T-helper 22 cell (primary cell): ENCODE data around the gene SYNJ2.

Experiments used
- DNase-seq: peaks from one replicate; pipeline ENCODE4 v3.0.0-alpha.2; 2020; ENCODE audit warnings: low read depth

Gene SYNJ2

GRCh38 chr6:158077676-158078075 is 96.0 kb downstream of the SYNJ2 start:
- DNase-seq = no peak

DNA sequence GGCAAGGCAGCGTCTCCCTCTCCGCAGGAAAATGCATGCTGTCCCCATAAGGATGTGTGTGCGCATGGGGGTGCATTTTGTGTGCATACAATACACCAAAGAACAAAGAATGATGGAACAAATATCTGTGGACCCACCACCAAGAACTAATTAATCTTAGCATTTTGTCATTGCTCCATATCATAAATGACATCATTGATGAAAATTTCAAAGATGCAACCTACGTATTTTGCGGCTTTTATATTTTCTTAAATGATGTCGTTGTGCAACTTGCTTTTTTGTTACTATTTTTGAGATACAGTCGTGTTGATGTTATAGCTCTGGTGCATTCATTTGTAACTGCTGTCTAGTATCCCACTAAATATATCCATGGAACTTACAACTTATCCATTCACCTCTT is 96.7 kb downstream of the SYNJ2 start:
- DNase-seq = no peak

- no peak for DNase-seq
Measured at GRCh38 chr6:158080849-158081656, 99.4 kb downstream of the SYNJ2 start.

DNA sequence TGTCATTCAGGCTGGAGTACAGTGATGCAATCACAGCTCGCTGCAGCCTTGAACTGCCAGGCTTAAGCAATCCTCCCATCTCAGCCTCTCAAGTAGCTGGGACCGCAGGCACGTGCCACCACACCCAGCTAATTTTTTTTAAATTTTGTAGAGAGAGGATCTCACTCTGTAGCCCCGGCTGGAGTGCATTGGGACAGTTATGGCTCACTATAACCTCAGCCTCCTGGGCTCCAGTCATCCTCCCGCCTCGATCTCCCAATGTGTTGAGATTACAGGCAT is 99.9 kb downstream of the SYNJ2 start:
- DNase-seq = no peak

DNA sequence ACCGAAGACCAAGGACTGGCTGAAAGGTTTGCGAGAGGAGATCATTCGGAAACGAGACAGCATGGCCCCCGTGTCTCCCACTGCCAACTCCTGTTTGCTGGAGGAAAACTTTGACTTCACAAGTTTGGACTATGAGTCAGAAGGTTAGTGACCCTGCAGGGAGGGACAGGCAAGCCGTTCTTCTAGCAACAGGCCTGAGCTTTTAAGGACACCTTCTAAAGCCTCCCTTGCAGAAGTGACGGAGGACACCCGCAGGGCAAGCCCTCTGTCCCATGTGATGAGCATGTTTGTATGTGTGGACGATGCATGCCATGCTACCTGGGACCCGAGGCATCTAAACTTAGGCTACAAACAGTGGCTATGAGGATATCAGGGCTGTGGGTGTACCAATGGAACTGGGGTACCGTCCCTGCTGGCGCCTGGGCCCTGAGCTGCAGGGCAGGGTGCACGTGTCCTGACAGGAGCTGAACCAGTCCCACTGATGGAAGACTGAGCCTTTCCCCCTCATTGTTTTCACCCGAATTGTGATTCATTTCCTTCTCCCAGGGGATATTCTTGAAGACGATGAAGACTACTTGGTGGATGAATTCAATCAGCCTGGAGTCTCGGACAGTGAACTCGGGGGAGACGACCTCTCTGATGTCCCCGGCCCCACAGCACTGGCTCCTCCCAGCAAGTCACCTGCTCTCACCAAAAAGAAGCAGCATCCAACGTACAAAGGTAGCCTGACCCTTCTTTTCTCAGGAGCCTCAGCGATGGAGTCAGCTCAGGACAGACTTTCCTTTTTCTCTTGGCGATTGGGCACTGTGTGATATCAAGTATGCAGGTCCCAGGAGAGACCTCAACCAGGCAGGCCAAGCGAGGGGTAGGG is 102.0 kb downstream of the SYNJ2 start:
- DNase-seq = no peak

DNA sequence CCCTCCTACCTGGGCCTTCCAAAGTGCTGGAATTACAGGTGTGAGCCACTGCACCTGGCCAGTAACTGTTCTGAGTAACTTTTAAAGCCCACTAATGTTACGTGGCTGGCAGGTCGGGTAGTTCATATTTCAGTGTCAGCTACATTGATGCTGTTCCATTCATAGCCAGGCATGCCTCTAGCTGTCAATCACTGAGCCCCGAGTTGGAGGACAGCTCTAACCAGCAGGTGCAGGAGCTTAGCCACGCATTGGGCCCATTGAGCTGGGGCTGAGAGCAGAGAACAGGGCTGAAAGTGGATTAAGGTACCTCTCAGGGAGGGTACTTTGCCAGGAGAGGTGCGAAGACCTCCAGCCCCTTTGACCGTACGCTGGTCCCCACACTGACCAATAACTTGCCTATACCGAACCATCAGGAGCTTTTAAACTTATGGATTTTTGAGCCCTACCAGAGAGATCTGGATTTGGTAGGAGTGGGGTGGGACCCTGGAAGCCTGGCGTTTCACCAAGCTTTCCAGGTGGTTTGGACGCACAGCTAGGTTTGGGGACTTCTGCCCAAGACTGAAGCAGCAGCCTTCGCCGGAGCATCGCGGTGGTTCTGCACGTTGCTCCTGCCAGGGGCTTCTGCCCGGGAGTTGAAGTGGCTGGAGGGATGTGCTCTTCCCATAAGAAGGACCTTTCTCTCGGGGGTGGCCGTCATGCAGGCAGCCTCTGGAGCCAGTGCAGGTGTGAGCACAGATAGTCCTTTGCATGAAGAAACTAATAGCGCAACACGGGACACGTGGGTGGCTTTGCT is 103.8 kb downstream of the SYNJ2 start:
- DNase-seq = no peak

- DNase-seq = no peak
Measured at GRCh38 chr6:158086054-158086503, 104.4 kb downstream of the SYNJ2 start.

DNA sequence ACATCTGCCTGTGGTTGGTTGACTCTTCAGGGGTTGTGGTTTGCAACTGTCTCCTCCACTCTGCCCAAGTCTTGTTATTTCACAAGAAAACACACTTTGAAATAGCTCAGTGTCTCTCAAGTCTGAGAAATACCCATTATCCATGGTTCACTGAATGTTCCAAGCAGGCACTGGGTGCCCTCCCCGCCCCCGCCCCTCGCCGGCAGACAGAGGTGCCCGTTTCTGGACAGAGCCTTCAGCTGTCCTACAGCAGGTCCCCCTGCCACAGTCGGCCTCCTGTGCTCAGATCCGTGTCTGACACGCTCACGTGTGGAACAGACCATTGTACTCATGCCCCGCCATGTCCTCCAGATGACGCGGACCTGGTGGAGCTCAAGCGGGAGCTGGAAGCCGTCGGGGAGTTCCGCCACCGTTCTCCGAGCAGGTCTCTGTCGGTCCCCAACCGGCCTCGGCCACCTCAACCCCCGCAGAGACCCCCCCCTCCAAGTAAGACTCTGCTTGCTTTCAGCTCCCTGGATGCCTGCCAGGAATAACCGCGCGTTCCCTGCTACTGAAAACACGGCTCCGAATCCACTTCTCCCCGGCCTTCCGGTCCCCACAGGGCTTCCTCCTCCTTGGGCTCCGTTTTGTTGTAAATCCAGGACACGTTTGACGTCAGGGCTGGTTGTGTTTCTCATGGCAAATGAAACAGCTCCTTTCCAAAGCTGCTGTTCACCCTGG is 105.0 kb downstream of the SYNJ2 start:
- DNase-seq = no peak

DNA sequence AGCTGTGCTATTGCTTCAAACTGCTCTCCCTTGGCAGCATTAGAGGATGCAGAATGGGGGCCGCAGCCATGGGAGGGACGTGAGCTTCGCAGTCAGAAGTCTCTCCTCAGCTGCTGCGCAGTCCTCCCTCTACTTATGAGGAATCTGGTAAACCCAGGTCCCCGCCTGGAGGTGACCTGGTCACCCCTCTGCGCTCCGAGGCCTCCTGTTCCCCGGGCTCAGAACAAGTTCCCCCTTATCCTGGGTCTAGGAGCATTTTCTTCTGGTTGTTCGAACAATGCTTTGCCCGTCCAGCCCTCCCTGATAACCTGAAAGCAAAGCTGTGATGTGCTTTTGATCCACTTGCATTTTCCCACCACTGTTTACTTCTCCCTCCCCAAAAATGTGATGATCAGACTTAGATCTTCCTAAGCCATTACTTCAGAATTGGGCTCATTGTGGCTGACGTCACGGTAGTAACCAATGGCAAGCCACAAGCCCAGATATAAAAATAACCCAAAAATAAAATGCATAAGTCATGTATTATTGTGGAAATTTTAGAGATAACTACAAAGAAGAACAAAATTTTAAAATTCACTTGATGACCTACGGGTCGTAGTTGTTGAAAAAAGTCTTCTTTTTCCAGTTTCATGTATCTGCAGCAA is 105.7 kb downstream of the SYNJ2 start:
- DNase-seq = no peak

DNA sequence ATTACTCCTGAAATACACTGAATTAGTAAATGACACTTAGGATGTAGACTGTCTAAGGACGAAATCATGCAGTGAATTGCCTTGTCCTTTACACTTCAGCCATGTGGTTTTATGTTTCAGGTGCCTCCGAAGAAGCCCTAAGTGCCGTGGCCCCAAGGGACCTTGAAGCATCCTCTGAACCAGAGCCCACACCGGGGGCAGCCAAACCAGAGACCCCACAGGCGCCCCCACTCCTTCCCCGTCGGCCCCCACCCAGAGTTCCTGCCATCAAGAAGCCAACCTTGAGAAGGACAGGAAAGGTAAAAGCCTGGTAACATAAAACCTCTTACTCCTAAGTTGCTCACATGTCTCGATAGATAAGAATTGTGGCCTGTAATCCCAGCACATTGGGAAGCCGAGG is 111.1 kb downstream of the SYNJ2 start:
- DNase-seq = no peak

DNA sequence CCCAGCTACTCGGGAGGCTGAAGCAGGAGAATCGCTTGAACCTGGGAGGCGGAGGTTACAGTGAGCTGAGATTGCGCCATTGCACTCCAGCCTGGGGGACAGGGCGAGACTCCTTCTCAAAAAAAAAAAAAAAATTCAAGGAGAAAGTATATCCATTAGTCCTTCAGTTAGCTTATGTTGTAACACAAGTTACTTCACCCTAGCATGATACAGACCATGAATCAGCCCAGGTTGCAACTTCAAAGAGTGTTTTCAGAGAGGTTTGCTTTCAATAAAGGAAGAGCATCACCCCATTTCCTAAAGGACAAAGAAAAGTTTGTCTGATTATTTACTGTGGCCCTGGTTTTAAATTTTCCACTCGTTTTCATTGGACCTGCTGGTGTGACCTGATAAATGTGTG is 113.4 kb downstream of the SYNJ2 start:
- DNase-seq = no peak

- no peak for DNase-seq
Measured at GRCh38 chr6:158095671-158096070, 114.0 kb downstream of the SYNJ2 start.

GRCh38 chr6:158103228-158103627 is 121.6 kb downstream of the SYNJ2 start:
- no peak for DNase-seq

DNA sequence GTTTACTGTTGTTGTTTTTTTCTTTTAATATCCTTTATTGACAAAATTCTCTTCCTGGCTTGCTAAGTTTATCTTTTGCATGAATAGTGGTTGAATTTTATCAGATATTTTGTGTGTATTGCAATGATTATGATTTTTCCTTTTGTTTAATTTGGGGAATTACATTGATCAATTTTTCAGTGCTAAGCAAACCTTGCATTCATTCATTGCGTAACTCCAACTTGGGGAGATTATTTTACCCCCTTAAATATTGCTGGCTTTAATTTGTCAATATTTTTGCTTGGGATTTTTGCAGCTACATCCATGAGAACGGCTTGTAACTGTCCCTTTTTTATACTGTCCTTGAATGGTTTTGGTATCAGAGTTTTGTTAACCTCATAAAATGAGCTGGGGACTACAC is 123.0 kb downstream of the SYNJ2 start:
- no peak for DNase-seq

DNA sequence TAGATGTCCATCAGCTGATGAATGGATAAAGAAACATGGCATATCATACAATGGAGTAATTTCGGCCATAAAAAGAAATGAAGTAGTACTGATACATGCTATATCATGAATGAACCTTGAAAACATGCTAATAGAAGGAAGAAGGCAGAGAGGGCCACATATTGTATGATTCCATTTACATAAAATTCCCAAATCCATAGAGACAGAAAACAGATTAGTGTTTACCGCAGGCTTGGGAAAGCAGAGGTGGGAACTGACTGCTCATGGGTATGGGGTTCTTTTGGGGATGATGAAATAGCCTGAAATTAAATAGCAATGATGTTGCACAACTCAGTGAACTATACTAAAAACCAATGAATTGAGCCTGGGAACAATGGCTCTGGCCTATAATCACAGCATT is 128.1 kb downstream of the SYNJ2 start:
- no peak for DNase-seq

DNA sequence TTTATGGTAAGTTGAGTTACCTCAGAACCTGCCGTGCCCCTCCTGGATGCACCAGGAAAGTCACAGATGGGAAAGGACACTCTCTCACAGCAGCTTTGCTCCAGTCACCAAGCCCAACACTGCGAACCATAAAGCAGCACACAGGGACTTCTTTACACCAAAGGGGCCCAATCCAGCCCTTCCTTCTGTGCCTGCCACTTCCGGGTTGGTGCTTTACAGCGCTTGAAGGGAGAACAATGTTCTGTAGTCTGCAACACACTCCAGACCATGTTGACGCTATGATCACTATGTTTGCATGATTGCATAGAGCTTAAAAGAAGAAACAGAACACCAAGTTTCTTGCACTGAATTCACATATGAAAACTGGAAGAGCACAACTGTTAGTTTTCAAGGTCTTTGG is 129.3 kb downstream of the SYNJ2 start:
- DNase-seq = no peak

- DNase-seq = no peak
Measured at GRCh38 chr6:158111987-158112386, 130.3 kb downstream of the SYNJ2 start.

DNA sequence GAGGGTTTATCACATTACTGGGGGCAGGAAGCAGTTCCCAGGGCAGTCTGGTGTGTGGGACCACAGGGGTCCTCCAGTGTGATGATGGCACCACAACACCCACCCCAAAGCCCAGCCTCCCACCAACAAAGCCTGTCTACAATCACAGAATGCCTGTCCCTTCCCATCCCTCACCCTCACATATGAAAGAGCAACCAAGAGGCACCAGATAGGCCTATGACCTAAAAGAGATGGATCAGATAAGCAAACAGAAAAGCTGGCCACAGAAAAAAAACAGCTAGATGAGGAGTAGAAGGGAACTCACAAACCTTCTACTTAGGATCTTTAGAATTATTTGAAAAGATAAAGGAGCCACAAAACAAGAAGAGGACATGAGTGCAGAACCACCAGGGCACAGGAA is 132.1 kb downstream of the SYNJ2 start:
- no peak for DNase-seq

DNA sequence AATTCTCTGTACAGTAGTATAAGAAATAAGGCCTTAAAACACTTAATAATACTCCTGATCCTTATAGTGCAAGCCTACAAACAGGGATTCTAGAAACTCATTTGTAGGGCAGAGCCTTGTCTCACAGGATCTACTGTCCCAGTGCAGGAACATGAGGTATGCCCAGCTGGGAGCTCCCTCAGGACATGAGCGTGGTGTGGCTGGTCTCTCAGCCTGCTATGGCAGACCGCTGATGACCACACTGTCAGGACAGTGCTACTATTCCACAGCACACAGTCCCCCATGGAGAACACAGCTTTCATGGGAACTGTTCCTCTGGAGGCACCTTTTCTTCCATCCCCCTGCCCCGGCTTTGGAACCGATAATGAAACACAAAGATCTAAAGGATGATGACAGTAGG is 133.4 kb downstream of the SYNJ2 start:
- DNase-seq = no peak

- DNase-seq = no peak
Measured at GRCh38 chr6:158115508-158115907, 133.8 kb downstream of the SYNJ2 start.

GRCh38 chr6:158118886-158119285 is 137.2 kb downstream of the SYNJ2 start:
- DNase-seq = no peak

DNA sequence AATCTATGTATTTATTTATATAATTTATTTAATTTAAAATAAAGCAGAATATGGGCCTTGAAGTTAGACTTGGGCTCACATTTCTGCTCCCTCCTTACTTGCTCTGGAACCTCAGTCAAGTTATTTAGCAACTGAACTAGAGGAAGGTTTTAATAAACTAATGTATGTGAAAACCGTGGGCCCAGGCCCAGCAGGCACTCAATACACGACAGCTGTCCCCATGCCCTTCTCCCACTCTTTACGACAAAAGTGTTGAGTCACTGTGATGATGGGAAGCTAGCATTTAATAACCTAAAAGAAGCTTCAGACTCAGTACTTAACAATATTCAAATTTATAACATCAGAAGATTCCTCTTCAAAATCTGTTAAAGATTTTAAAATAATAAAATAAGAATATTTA is 139.7 kb downstream of the SYNJ2 start:
- no peak for DNase-seq
